ENCODE measurements around the gene MBD4.

GRCh38 chr3:129432671-129433070 lies 7.1 kb downstream of the MBD4 start:
- TF ChIP-seq, protein P1, sequence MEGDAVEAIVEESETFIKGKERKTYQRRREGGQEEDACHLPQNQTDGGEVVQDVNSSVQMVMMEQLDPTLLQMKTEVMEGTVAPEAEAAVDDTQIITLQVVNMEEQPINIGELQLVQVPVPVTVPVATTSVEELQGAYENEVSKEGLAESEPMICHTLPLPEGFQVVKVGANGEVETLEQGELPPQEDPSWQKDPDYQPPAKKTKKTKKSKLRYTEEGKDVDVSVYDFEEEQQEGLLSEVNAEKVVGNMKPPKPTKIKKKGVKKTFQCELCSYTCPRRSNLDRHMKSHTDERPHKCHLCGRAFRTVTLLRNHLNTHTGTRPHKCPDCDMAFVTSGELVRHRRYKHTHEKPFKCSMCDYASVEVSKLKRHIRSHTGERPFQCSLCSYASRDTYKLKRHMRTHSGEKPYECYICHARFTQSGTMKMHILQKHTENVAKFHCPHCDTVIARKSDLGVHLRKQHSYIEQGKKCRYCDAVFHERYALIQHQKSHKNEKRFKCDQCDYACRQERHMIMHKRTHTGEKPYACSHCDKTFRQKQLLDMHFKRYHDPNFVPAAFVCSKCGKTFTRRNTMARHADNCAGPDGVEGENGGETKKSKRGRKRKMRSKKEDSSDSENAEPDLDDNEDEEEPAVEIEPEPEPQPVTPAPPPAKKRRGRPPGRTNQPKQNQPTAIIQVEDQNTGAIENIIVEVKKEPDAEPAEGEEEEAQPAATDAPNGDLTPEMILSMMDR (IDR thresholded peaks at IDR 0.05): no peak
- TF ChIP-seq POLR2AphosphoS5 (IDR thresholded peaks at IDR 0.05): no peak
- no peak for TF ChIP-seq POLR2A (IDR thresholded peaks at IDR 0.05)

Measured in prostate gland (tissue), 2 donors.